NOMO-1 treated with dmso at 0.1 percent for 144 hours (cell line): Measurements from ENCODE around the gene CARTPT.

Source experiments
- DNase-seq: peaks from one replicate; lab custom pipeline; 2025; ENCODE audit not compliant: unreplicated experiment; lab: John Stamatoyannopoulos, UW

CARTPT gene

GRCh38 chr5:71719063-71719964 lies at the start of gene CARTPT:
CARTPT (plus strand) TSS chr5:71719275; CDS start chr5:71719294, 19 bp downstream.
- DNase-seq = no peak

- DNase-seq = no peak
Measured at GRCh38 chr5:71677977-71678376, 41.1 kb upstream of the CARTPT start.

GRCh38 chr5:71679714-71680113 lies 39.4 kb upstream of the CARTPT start:
- no peak for DNase-seq

- DNase-seq = no peak
Measured at GRCh38 chr5:71680510-71680909, 38.6 kb upstream of the CARTPT start.

- no peak for DNase-seq
Measured at GRCh38 chr5:71681296-71681695, 37.8 kb upstream of the CARTPT start.

GRCh38 chr5:71684309-71684708 lies 34.8 kb upstream of the CARTPT start:
- no peak for DNase-seq

GRCh38 chr5:71693828-71694427 lies 25.1 kb upstream of the CARTPT start:
- DNase-seq = no peak

GRCh38 chr5:71695071-71695470 lies 24.0 kb upstream of the CARTPT start:
- no peak for DNase-seq

GRCh38 chr5:71695595-71695994 lies 23.5 kb upstream of the CARTPT start:
- no peak for DNase-seq

- no peak for DNase-seq
Measured at GRCh38 chr5:71697967-71698366, 21.1 kb upstream of the CARTPT start.

GRCh38 chr5:71699233-71699632 lies 19.8 kb upstream of the CARTPT start:
- DNase-seq = no peak

- no peak for DNase-seq
Measured at GRCh38 chr5:71699751-71700150, 19.3 kb upstream of the CARTPT start.

- no peak for DNase-seq
Measured at GRCh38 chr5:71700803-71701202, 18.3 kb upstream of the CARTPT start.

- DNase-seq = no peak
Measured at GRCh38 chr5:71701407-71701806, 17.7 kb upstream of the CARTPT start.

GRCh38 chr5:71703941-71704340 lies 15.1 kb upstream of the CARTPT start:
- no peak for DNase-seq

GRCh38 chr5:71705421-71705820 lies 13.7 kb upstream of the CARTPT start:
- no peak for DNase-seq

- DNase-seq = no peak
Measured at GRCh38 chr5:71706906-71707305, 12.2 kb upstream of the CARTPT start.

- DNase-seq = no peak
Measured at GRCh38 chr5:71711610-71712009, 7.5 kb upstream of the CARTPT start.

GRCh38 chr5:71714911-71715310 lies 4.2 kb upstream of the CARTPT start:
- no peak for DNase-seq

- DNase-seq = no peak
Measured at GRCh38 chr5:71727978-71728377, 8.9 kb downstream of the CARTPT start.

GRCh38 chr5:71731015-71731414 lies 11.9 kb downstream of the CARTPT start:
- DNase-seq = no peak

- no peak for DNase-seq
Measured at GRCh38 chr5:71732011-71732410, 12.9 kb downstream of the CARTPT start.
